WTC11 (cell line): ENCODE measurements around the gene LENG8.
A peak's percentile ranks its signal among the peaks of the same experiment; 100 is the strongest.

Experiments used
- CTCF ChIP-seq: fragments of 200-600 bp; IDR thresholded peaks from 2 replicates; pipeline ENCODE4 v1.8.0; 2022; ENCODE audit warnings: antibody characterized with exemption
- GABPB1 ChIP-seq: sonication (generic); formaldehyde crosslinking; IDR thresholded peaks from 2 replicates; pipeline ENCODE4 v1.8.1; 2023; ENCODE audit warnings: mild to moderate bottlenecking, missing genetic modification reagents
- USF2 ChIP-seq: sonication (generic); formaldehyde crosslinking; IDR thresholded peaks from 2 replicates; pipeline ENCODE4 v1.8.1; 2023; ENCODE audit warnings: mild to moderate bottlenecking, missing genetic modification reagents, moderate library complexity
- ZNF423 ChIP-seq: fragments of 250-450 bp; sonication (Bioruptor Pico); IDR thresholded peaks from 2 replicates; pipeline ENCODE4 v2.1.2; 2022; ENCODE audit warnings: mild to moderate bottlenecking, moderate library complexity
- ZNF512 ChIP-seq: sonication (generic); formaldehyde crosslinking; IDR thresholded peaks from 2 replicates; pipeline ENCODE4 v1.8.1; 2022; ENCODE audit warnings: missing genetic modification reagents, borderline replicate concordance

GRCh38 chr19:54462655-54463530 is 13.9 kb downstream of the LENG8 start:
- no peak for TF ChIP-seq CTCF
- TF ChIP-seq ZNF512 (CRISPR knock-in tag) = no peak
- TF ChIP-seq GABPB1 (CRISPR knock-in tag) = no peak; the same call in 1 of the 2 replicates
- TF ChIP-seq USF2 (CRISPR knock-in tag) = peak; percentile 54
- peak; percentile 84 for TF ChIP-seq ZNF423
